ENCODE data around the gene PAFAH1B1.
"Not testable (repeated sequence)": the region's sequence is repeated elsewhere in the genome, so short reads cannot be mapped to it uniquely, and the experiment has no call there.

Gene PAFAH1B1

DNA sequence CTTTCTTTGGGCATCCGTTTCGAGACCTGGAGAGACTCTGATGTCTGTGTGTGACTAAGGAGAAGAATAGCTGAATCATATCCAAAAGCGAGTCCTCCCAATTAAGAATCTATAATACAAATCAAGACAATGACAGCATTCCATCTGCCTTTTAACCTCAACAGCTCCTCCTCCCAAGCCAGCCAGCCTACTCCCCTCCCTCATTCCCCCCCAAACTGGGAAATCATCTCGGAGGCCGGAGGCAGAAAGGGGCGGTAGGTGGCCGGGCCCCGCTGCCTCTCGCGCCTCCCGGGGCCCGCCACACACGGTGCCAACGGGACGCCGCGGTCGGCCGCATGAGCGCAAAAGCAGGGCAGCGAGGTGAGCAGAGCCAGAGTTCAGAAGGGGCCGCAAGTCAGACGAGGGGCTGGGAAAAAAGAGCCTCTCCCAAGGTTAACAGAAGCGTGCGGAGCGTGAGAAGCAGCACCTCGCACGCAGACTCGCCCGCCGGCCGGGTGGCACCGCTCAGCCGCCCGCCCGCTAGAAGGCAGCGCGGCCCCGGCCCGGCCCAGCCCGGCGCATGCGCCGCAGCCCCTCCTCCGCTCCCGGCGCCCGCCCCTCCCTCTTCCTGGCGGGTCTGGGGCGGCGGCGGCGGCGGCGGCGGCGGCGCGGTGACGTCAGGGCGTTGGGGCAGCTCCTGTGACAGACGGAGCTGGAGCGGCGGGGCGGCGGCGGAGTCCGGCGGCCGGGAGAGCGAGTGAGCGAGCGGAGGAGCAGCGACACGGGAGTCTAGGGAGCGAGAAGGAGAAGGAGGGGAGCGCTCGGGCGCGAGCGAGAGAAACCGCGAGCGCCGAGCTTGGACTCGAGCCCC, at the start of gene PAFAH1B1:
Gene PAFAH1B1, plus strand, starts transcription at position 684 of the 850 bp plus-strand sequence. CDS start 44,635 bp downstream, outside the sequence.
- DNase-seq, result peak; percentile 75

DNA sequence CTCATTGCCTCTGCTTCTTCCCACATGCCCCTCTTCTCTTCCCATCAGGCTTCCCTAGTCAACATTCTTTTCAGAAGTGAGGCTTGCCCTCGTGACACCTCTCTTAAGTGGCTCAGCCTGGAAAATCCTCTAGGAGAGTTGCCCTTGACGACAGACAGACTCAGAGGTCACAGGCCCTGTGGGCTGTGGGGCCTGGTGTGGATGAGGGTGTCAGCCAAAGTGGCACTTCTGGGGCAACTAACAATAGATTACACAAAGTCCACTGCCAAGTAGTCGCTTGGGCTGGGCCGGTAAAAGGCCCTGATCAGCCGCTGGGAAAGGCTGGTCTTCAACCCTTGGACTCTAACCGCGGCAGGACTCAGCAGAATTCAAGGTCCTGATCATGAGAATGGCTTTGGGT, 48.1 kb upstream of the PAFAH1B1 start:
- DNase-seq, result no peak

DNA sequence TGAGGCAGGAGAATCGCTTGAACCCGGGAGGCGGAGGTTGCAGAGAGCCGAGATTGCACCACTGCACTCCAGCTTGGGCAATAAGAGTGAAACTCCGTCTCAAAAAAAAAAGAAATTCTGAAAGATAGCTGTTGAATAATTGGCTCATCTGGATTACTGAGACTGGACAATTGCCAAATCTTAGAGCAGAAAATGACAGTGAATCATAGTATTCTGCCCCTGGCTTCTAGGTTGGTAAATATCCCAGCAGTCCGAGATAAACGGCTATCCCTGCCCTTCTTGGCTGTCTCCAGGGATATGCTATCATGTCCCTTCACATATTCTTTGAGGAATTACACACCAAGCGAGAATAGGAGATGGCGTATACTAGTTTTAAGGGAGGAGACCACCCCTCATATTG, 46.3 kb upstream of the PAFAH1B1 start:
- DNase-seq, result no peak

DNA sequence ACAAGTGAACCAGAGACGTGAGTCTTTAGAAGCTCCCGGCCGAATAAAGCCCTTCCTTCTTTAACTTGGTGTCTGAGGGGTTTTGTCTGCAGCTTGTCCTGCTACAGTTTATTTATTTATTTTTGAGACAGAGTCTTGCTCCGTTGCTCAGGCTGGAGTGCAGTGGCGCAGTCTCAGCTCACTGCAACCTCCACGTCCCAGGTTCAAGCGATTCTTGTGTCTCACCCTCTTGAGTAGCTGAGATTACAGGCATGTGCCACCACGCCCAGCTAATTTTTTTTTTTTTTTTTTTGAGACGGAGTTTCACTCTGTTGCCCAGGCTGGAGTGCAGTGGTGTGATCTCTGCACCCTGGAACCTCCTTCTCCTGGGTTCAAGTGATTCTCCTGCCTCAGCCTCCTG, 45.4 kb upstream of the PAFAH1B1 start:
- DNase-seq, result not testable (repeated sequence)

DNA sequence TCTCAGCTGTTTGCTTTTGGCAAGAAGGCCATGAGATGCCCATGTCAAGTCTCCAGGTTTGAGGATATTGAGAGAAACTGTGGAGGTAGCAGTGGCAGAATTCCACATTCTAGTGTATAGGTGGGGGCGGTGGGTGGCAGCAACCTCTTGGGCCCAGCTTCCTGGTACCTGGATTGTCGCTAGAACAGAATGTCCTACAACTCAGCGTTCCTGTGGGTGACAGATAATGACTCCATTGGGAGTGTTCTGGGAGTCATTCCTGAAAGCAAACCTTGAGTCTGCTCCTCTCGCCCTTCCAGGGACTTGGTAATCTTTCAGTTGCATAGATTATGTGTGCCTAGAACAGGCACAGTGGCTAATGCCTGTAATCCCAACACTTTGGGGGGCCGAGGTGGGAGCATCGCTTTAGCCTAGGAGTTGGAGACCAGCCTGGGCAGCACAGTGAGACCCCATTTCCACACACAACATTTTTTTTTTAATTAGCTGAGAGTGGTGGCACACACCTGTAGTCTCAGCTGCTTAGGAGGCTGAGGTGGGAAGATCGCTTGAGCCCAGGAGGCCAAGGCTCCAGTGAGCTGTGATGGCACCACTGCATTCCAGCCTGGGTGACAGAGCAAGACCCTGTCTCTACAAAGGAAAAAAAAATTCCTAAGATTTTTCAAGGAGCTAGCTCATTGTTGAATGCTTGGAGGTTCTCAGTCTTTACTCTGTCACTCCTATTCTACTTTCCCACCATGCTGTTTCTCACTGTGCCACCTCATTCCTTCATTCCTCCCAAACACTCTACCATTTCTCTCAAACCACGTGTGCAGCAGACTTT, 43.9 kb upstream of the PAFAH1B1 start:
- no peak for DNase-seq

DNA sequence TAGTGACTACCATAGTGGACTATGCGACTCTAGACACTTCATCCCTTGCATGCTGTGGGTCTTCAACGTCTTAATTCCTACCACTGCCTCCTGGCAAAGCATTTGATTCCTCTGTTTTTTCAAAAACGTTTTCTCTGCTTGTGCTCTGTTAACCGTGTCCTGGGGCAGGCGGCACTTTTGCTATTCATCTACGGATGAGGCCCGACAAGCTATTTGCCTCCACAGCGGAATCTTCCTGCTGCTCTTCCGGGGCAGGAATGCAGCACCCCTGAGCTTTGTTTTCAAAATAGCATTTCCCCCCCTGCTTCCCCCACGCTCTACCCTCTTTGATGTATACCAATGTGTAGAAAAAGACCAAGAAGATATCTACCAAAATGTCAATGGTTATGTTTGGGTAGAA, 42.0 kb upstream of the PAFAH1B1 start:
- DNase-seq, result no peak

DNA sequence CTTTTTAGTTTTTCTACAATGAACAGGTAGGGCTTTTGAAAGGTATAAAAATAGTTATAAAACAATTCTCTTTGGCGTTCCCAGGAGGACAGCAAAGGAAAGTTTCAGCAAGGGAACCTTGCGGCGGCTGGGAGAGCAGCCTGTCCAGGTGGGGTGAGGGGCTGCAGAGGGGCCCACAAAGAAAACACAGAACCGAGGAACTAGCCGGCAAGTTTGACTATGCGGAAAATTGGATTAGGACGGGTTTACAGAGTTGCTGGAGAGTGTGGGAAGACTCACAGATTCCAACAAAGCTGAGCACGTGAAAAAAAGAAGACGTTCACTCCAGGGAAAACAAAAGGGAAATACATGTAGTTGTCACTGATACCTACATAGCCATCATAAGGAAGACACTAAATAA, 41.5 kb upstream of the PAFAH1B1 start:
- no peak for DNase-seq

DNA sequence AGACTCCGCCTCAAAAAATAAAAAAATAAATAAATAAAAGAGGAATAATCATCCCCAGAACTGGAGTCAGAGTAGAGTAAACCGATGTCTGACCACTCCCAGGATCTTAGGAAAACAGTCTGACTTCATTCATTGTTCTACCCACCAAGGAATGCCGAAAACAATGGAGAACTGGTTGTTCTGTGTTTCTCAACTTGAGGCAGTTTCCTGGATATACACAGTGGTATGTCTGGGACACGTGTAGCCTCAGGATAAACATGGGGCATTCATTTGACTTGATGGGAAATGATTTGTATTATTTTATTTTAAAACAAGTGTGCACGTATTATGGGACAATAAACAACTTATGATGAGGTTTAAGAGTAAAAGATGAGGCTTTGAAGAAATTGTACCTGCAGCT, 32.8 kb upstream of the PAFAH1B1 start:
- DNase-seq, result no peak

DNA sequence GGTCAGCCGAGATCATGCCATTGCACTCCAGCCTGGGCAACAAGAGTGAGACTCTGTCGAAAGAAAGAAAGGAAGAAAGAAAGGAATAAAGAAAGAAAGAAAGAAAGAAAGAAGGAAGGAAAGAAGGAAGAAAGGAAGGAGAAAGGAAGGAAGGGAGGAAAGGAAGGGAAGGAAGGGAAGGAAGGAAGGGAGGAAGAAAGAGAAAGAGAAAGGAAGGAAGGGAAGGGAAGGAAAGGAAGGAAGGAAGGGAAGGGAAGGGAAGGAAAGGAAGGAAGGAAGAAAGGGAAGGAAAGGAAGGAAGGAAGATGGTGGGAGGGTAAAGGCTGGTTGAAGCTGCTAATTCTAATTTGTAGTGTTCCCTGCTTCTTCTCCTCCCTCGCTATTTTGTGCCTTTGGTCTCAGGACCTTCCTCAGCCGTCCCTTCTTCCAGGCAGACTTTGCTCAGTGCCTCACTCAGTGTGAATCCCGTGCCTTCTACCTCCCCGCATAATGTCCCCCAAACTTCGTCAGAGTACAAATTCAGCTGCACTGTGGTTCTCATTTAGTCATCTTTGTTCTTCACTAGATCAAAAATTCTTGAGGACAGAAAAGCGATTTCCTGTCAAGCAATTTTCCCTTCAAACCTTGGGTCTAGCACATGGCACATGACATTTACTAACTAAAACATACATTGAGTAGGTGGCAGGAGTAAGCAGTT, 31.1 kb upstream of the PAFAH1B1 start:
- no peak for DNase-seq

DNA sequence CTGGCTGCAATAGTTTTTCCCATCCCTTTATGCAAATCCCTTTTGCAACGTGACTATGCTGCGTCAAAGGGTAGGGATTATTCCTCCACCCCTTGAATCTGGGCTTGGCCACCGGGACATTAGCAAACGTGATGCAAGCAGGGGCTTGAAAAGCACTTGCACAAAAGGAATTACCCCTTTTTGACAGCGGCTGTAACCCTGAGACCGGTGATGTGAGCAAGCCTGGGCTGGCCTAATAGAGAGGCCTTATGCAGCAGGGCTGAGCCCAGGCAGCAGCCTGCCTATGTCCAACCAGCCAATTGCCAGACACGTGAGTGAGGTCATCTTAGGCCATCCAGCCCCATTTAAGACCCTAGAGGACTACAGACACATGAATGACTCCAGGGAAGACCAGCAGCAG, 30.4 kb upstream of the PAFAH1B1 start:
- DNase-seq, result no peak

DNA sequence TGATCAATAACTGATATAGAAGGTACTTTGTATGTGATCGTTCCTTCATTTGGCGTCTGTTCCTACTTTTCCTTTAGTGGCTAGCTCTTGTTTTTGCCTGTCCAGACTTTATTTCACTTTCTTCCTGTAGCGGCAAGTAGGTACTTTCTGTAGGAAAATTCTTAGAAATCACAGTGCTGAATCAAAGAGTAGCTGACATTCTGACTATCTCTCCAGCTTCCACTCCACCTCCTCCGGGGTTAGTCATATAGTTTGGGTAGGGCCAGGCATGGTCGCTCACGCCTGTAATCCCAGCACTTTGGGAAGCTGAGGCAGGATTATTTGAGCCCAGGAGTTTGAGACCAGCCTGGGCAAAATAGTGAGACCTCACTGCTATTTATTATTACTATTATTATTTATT, 29.9 kb upstream of the PAFAH1B1 start:
- no peak for DNase-seq

DNA sequence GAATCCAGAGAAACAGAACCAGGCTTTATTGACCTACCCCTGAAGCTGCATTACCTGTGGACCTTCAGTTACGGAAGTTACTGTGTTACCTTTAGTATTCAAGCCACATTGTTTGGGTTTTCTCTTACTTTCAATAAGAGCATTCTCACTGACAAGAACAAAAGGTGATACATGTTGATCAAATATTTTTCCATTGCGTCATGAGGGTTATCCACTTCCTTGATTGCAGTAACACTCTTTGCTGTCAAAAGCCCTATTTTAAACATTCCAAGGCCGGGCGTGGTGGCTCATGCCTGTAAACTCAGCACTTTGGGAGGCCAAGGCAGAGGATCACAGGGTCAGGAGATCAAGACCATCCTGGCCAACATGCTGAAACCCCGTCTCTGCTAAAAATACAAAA, 28.6 kb upstream of the PAFAH1B1 start:
- DNase-seq, result no peak

DNA sequence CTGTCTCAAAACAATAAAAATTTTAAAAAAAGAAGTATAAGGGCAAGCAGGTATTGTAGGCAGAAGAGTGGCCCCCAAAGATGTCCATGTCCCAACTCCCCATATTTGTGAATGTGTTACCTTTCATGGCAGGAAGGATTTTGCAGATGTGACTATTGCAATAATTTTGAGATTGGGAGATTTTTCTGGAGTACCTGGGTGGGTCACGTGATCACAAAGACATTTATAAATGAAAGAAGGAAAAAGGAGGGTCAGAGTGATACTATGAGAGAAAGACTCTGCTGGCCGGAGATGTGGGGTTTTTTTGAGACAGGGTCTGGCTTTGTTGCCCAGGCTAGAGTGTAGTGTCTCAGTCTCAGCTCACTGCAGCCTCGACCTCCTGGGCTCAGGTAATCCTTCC, 27.4 kb upstream of the PAFAH1B1 start:
- DNase-seq, result no peak

DNA sequence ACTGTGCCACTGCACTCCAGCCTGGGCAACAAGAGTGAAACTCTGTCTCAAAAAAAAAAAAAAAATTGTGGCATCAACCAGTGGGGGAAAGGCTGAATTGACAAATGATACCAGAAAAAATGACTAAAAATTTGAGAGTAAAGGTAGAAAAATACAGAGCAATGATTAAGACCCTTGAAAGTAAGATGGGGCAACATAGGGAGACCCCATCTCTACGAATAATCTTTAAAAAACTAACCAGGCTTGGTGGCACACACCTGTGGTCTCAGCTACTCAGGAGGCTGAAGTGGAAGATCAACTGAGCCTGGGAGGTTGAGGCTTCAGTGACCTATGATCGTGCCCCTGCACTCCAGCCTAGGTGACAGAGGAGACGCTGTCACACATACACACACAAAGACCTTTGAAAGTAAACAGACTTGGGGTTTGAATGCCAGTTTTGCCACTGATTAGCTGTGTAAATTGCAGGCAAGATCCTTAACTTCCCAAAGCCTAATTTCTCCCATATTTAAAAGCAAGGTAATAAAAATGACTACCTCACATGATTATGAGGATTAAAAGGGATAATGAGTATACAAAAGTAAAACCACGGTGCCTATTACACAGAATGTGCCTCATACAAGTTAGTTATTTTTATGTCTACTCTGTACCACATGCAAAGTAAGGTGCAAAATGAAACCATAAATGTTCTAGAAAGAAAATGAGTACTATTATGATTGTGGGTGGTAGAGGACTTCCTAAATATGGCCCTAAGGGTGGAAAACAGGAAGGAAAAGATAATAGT, 21.7 kb upstream of the PAFAH1B1 start:
- no peak for DNase-seq

DNA sequence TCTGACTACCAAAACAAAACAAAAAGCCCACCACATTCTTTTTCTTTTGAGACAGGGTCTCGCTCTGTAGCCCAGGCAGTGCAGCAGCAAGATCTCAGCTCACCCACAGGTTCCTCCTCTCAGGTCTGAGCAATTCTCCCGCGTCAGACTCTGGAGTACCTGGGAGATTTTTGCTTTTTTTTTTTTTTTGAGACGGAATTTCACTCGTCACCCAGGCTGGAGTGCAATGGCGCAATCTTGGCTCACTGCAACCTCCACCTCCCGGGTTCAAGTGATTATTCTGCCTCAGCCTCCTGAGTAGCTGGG, 21.2 kb upstream of the PAFAH1B1 start:
- DNase-seq, result not testable (repeated sequence)

DNA sequence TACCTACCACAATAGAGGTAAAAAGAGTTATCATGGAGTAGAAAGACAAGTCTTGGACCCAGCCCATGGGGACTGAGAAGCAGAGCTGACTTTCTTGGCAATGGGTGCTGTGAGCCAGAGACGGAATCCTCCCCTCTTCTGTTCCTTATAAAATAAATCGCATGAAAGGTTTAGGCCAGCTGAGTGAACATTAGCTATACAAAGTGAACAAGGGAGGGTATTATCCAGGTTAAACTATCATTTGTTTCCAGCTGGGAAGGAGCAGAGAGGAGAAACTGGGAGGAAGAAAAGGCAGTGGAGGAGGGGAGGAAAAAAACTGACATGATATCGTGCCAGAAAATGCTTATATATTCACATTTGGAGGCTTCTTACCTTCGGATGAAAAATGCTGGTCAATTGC, 13.3 kb upstream of the PAFAH1B1 start:
- DNase-seq, result no peak

DNA sequence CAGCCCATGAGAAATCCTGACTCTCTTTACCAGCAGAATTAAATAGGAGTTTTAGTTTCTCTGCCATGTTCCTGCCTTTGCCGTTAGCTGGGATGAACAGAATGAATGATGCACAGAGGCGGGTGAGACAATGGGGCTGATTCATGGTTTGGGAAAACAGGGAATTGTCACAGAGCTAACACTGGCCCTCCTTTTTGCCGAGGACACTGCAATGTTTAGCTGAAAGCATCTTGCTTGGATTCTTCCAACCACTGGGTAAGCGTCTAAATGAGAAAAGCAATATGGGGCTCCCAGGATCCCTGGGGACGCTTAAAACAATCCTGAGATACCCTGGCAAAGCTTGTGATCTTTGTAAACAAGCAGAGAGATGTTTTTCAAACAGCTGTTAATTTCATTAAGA, 12.8 kb upstream of the PAFAH1B1 start:
- DNase-seq, result no peak

DNA sequence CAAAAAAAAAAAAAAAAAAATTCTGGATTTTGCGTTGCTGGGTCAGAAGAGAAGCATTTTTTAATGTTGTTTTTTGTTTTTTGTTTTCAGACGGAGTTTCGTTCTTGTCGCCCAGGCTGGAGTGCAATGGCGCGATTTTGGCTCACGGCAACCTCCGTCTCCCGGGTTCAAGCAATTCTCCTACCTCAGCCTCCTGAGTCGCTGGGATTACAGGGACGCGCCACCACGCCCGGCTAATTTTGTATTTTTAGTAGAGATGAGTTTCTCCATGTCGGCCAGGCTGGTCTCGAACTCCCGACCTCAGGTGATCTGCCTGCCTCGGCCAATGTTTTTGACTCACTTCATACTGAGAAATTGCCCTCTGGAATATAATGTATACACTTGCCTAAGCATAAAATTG, 11.0 kb upstream of the PAFAH1B1 start:
- DNase-seq, result no peak

DNA sequence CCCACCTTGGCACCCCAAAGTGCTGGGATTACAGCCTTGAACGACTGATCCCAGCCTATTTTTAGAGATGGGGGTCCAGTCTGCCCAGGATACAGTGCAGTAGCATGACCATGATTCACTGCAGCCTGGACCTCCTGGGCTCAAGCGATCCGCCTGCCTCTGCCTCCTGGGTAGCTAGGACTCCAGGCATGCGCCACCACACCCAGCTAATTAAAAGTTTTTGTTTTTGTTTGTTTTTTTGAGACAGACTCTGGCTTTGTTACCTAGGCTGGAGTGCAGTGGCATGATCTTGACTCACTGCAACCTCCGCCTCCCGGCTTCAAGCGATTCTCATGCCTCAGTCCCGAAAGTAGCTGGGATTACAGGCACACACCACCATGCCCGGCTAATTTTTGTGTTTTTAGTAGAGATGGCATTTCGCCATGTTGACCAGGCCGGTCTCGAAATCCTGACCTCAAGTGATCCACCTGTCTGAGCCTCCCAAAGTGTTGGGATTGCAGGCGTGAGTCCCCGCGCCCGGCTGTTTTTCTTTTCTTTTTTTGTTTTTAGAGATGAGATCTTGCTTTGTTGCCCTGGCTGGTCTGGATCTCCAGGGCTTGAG, 2.3 kb upstream of the PAFAH1B1 start:
- no peak for DNase-seq

DNA sequence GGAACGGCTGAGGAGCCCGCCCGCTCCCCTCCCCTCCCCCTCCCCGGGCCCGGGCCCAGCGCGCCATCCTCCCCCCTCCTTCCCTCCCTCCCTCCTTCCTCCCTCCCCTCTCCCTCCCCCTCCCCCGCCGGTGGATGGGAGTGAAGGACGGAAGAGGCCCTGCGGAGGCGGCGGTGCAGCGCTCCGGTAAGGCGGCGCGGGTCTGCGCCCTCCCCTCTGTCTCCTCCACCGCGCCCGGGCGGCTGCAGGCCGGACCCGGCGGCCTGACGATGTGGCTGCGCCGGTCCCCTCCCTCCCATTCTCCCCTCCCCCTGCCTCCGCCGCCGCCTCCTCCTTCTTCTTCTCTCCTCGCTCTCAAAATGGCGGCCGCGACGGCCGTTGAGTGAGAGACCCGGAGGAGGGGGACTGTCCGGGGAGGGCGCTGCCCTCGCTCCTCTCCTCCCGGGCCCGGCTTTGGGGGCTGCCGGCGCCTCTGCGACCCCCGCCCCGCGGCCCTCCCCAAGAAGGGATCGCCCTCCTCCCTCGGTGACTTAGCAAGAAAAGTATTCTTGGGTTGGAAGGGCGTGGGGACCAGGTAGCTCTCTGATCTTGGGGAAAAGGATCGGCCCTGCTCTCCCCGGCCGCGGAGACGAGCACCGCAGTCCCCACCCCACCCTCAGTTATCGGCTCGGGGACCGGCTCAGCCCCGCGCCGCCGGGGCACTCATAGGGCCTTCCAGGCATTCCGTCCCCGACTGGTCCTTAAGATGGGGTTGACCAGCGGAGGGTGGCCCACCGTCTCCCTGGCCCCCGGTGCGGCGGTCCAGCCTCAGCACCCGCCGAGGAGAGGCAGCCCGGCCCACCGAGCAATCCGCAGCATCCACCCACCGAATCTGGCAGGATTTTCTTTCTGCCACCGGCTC, 617 bp downstream of the PAFAH1B1 start:
- DNase-seq, result peak; percentile 71

All from NCI-H510A (cell line).